Fibroblast of mammary gland (primary cell): ENCODE results near the gene VIL1.

Source experiments
- DNase-seq: peaks from one replicate; pipeline ENCODE4 v3.0.0-alpha.2; 2010; ENCODE audit warnings: low read depth
- H3K4me3 ChIP-seq: 2 replicates; pipeline ENCODE4 v1.5.1; 2011; ENCODE audit warnings: low read depth, mild to moderate bottlenecking, low read length, moderate library complexity; ENCODE audit not compliant: control insufficient read depth
- CTCF ChIP-seq: conservative IDR thresholded peaks from 2 replicates; pipeline ENCODE4 v1.5.1; 2011; ENCODE audit warnings: low read depth, low read length, inconsistent platforms; ENCODE audit not compliant: control insufficient read depth, insufficient read depth

Gene VIL1

DNA sequence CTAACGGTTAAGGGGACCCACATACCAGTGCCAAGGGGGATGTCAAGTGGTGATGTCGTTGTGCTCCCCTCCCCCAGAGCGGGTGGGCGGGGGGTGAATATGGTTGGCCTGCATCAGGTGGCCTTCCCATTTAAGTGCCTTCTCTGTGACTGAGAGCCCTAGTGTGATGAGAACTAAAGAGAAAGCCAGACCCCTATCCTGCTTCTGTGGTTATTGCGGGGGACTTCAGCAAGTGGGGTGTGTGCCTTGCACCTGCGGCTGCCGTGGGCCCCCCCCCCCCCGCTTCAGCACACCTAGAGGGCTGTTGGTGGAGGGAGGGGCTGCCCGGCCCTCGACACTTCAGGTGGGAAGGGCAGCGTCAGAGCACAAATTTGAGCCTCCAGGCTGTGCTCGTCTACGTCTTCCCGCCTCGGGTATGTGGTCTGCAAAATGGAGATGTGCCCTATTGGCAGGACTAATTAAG lies 13.1 kb upstream of the VIL1 start:
- TF ChIP-seq CTCF: no peak
- no peak for DNase-seq
- peak overlapping the region; percentile 21 for H3K4me3 ChIP-seq

DNA sequence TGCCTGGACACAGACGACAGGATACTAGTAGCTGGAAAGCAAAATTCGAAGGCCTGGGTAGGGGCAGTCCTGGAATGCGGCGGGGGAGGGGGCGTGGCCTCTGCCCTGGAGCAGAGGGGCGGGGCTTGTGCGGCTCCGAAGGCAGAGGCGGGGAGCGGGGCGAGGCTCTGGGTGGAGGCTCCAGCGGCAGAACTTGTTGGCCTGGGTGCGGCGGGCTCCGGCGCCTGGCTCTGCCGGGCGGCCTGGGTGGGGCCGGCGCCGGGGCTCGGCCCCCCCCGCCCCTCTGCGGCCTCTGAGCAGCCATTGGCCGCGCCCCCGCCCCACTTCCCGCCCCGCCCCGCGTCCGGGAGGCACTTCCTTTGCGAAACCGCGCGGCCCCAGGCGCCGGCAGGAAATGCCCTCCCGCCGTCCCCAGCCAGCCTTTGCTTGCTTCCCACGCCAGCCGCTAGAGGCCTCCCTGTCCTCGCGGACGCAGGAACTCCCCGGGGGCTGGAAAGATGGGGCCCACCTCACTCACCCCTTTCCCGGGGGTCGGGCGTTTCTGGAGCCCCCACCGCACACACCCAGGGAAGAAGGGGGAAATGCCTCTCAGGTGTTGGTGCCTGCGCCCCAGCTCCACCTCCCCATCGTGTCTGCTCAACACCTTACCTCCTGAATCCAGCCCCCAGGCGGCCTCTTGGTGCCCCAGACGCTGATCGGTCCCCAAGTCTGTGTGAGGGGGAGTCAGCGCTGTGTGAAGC lies 12.5 kb upstream of the VIL1 start:
- peak; percentile 91 for DNase-seq
- TF ChIP-seq CTCF: peak; percentile 67
- peak overlapping the region; percentile 49 for H3K4me3 ChIP-seq

GRCh38 chr2:218406949-218407618 lies 11.8 kb upstream of the VIL1 start:
- peak; percentile 77 for DNase-seq
- no peak for TF ChIP-seq CTCF

DNA sequence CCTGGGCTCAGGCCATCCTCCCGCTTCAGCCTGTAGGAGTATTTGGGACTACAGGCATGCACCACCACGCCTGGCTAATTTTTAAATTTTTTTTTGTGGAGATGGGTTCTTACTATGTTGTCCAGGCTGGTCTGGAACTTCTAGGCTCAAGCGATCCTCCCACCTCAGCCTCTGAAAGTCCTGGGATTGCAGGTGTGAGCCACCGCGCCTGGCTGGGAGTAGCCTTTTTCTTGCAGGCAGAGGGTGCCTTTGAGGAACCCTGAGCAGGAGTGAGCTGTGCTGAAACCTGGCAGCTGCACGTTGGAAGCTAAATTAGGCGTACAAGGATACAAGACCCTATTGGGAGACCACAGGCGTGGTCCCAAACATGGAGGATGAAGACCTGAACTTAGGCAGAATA lies 11.2 kb upstream of the VIL1 start:
- DNase-seq: no peak
- TF ChIP-seq CTCF: no peak
- H3K4me3 ChIP-seq: no peak overlapping the region

More at GRCh38 chr2:218406949-218407618, 11.8 kb upstream of the VIL1 start:
- peak overlapping the region; percentile 49 for H3K4me3 ChIP-seq

DNA sequence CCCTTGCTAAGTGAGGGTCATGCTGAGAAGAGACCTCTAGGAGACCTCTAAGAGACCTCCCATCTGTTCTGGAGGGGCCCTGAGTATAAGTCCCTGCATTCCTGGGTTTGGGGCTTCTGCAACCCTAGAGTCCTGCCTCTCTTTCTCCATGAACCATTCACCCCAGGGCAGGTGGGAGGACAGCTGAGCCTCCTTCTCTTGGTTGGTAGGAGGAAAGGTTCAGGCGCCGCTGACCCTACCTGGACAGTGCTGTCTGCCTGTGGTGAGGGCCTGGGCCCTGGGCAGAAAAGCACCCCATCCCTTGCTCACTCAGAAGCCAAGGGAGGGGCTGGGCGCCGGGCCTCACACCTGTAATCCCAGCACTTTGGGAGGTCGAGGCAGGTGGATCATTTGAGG lies 604 bp upstream of the VIL1 start:
- no peak for DNase-seq
- TF ChIP-seq CTCF: no peak
- no peak overlapping the region for H3K4me3 ChIP-seq

DNA sequence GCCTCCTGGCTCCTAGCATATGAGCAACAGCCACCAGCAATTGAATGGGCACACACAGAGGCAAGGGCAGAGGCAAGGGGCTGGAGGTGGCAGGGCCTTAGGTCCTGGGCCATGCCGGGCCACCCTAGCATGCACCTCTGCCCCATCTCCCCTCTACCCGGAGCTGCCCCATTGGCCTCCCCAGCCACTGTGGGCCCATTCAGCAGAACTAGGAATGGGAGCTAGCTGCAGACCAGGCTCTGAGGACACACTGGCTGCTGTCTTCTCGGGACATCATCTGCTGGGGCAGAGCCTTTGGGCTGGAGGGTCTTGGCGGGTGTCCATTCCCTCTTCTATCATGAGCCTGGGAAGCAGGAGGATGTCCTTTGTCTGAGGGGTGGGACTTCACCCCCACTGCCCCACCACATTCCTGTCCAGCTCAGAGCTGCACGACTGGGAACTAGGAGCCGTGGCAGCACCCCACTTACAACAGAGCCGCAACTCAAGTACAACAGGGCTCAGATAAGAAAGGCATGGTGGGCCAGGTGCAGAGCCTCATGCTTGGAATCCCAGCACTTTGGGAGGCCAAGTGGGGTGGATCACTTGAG lies 800 bp downstream of the VIL1 start:
- TF ChIP-seq CTCF: no peak
- DNase-seq: no peak
- H3K4me3 ChIP-seq: no peak overlapping the region
